WTC11 (cell line): ENCODE data around the gene TRIM66.

Source experiments
- ATF1 ChIP-seq: sonication (generic); formaldehyde crosslinking; IDR thresholded peaks from 2 replicates; pipeline ENCODE4 v1.8.1; 2023; ENCODE audit warnings: mild to moderate bottlenecking, moderate library complexity, missing genetic modification reagents
- ELF4 ChIP-seq: sonication (generic); formaldehyde crosslinking; IDR thresholded peaks from 2 replicates; pipeline ENCODE4 v1.8.1; 2022; ENCODE audit warnings: low read depth, mild to moderate bottlenecking, moderate library complexity, missing genetic modification reagents
- ETV6 ChIP-seq: sonication (generic); formaldehyde crosslinking; IDR thresholded peaks from 2 replicates; pipeline ENCODE4 v1.8.1; 2022; ENCODE audit warnings: mild to moderate bottlenecking, missing genetic modification reagents
- GABPB1 ChIP-seq: sonication (generic); formaldehyde crosslinking; IDR thresholded peaks from 2 replicates; pipeline ENCODE4 v1.8.1; 2023; ENCODE audit warnings: mild to moderate bottlenecking, missing genetic modification reagents
- IRF2 ChIP-seq: sonication (generic); formaldehyde crosslinking; IDR thresholded peaks from 2 replicates; pipeline ENCODE4 v1.8.0; 2022; ENCODE audit warnings: low read depth, missing genetic modification reagents, borderline replicate concordance
- MXD4 ChIP-seq: fragments of 250-450 bp; sonication (Bioruptor Pico); IDR thresholded peaks from 2 replicates; pipeline ENCODE4 v1.8.0; 2021; ENCODE audit warnings: mild to moderate bottlenecking, moderate library complexity, borderline replicate concordance
- PRRX2 ChIP-seq: fragments of 250-450 bp; sonication (Bioruptor Pico); IDR thresholded peaks from 2 replicates; pipeline ENCODE4 v1.8.0; 2021; ENCODE audit warnings: mild to moderate bottlenecking
- ZBTB21 ChIP-seq: sonication (generic); formaldehyde crosslinking; IDR thresholded peaks from 2 replicates; pipeline ENCODE4 v1.8.1; 2023; ENCODE audit warnings: mild to moderate bottlenecking, missing genetic modification reagents, borderline replicate concordance
- TF ChIP-seq, protein P1 (sequence below): fragments of 200-600 bp; IDR thresholded peaks from 2 replicates; pipeline ENCODE4 v1.8.0; 2022; ENCODE audit warnings: antibody characterized with exemption
- TF ChIP-seq, protein P2 (sequence below): sonication (generic); formaldehyde crosslinking; conservative IDR thresholded peaks from 2 replicates; pipeline ENCODE4 v1.8.1; 2022; ENCODE audit warnings: mild to moderate bottlenecking, missing genetic modification reagents
- TF ChIP-seq, protein P3 (sequence below): sonication (generic); formaldehyde crosslinking; IDR thresholded peaks from 2 replicates; pipeline ENCODE4 v1.8.1; 2022; ENCODE audit warnings: missing genetic modification reagents, borderline replicate concordance

DNA sequence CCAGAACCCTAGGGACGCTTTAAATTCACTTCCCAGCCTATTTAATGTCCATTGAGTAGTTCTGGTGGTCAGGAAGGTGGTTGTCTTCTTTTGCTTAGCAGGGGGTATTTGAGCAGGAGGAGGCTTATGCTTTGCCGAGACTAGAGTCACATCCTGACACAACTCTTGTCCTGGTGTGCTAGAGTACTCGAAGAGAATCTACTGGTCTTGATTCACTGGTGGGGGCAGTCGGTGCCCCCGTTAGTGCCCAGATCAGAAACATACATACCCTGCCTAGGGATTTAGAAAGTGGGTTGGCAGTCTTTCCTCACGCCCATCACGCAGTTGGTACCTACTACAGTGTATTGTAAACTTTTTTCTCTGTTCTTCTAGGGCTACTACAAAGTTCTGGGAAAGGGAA is 2.8 kb upstream of the TRIM66 start:
- TF ChIP-seq GABPB1 (CRISPR knock-in tag) (no peak), ZBTB21 (CRISPR knock-in tag) (no peak), PRRX2 (CRISPR knock-in tag) (no peak), ETV6 (CRISPR knock-in tag) (no peak), ELF4 (no peak), ATF1 (no peak), MXD4 (CRISPR knock-in tag) (no peak), IRF2 (no peak)
- TF ChIP-seq, protein P1, sequence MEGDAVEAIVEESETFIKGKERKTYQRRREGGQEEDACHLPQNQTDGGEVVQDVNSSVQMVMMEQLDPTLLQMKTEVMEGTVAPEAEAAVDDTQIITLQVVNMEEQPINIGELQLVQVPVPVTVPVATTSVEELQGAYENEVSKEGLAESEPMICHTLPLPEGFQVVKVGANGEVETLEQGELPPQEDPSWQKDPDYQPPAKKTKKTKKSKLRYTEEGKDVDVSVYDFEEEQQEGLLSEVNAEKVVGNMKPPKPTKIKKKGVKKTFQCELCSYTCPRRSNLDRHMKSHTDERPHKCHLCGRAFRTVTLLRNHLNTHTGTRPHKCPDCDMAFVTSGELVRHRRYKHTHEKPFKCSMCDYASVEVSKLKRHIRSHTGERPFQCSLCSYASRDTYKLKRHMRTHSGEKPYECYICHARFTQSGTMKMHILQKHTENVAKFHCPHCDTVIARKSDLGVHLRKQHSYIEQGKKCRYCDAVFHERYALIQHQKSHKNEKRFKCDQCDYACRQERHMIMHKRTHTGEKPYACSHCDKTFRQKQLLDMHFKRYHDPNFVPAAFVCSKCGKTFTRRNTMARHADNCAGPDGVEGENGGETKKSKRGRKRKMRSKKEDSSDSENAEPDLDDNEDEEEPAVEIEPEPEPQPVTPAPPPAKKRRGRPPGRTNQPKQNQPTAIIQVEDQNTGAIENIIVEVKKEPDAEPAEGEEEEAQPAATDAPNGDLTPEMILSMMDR: no peak
- TF ChIP-seq, protein P2, sequence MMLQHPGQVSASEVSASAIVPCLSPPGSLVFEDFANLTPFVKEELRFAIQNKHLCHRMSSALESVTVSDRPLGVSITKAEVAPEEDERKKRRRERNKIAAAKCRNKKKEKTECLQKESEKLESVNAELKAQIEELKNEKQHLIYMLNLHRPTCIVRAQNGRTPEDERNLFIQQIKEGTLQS: no peak
- TF ChIP-seq, protein P3, sequence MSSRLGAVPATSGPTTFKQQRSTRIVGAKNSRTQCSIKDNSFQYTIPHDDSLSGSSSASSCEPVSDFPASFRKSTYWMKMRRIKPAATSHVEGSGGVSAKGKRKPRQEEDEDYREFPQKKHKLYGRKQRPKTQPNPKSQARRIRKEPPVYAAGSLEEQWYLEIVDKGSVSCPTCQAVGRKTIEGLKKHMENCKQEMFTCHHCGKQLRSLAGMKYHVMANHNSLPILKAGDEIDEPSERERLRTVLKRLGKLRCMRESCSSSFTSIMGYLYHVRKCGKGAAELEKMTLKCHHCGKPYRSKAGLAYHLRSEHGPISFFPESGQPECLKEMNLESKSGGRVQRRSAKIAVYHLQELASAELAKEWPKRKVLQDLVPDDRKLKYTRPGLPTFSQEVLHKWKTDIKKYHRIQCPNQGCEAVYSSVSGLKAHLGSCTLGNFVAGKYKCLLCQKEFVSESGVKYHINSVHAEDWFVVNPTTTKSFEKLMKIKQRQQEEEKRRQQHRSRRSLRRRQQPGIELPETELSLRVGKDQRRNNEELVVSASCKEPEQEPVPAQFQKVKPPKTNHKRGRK (CRISPR knock-in tag): no peak
